ENCODE data around the gene RTTN. TPM values are rescaled to one million over a fixed set of nuclear protein-coding genes. Genes with fewer than 3 reads are reported as not detected.

Gene RTTN
- total and polyA plus RNA-seq, 2 donors from 2014 or later, result 6.3 to 12.3 TPM

DNA sequence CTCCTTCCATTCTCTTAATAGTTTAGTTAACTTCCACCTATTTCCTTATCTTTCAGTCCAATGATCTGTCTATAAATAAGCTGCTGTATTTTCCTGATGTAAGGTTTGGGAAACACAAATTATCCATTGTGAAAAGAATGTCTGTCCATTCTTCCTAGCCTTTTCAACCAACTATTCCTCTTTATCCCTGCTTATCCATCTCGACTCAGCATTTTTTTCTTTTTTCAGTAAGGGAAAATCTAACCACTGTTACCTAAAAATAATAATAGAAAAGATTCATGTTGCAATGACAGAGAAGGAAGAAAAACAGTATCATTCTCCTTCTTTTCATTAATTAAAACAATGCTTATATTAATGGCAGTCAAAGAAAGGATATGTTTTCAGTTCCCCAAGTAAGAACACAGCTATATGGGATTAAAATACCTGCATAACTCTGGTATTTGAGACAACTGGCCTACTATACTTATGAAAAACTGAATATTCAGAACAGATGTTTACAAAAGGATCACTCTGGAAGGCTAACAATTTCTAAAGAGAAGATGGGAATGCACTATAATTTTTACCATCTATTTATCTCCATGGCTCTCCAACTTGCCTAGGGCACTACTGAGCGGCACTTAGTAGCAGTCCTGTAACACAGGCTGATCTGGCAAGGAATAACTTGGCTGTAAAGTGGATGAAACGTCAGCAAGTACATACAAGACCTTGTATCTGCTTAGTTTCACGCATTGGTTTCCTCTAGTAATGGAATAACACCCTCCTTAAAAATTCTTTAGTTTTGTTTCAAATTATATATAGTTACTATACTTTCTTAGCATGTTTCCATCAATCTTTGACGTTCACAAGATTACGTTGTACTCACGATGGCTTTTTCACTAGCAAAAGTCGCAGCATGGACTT is 57.2 kb downstream of the RTTN start:
- H3K36me3 ChIP-seq (ENCODE audit: control insufficient read depth in 2 of 3, insufficient read depth in 3 of 3, low read length in 3 of 3), result peaks cover 2 to 19% (median 9%) of the 10 kb centered on the region in 3 donors
- DNase-seq (no peak), FAIRE-seq (no peak)
- TF ChIP-seq, protein P1, sequence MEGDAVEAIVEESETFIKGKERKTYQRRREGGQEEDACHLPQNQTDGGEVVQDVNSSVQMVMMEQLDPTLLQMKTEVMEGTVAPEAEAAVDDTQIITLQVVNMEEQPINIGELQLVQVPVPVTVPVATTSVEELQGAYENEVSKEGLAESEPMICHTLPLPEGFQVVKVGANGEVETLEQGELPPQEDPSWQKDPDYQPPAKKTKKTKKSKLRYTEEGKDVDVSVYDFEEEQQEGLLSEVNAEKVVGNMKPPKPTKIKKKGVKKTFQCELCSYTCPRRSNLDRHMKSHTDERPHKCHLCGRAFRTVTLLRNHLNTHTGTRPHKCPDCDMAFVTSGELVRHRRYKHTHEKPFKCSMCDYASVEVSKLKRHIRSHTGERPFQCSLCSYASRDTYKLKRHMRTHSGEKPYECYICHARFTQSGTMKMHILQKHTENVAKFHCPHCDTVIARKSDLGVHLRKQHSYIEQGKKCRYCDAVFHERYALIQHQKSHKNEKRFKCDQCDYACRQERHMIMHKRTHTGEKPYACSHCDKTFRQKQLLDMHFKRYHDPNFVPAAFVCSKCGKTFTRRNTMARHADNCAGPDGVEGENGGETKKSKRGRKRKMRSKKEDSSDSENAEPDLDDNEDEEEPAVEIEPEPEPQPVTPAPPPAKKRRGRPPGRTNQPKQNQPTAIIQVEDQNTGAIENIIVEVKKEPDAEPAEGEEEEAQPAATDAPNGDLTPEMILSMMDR (IDR thresholded peaks at IDR 0.05; ENCODE audit: borderline replicate concordance, extremely low read depth, insufficient read depth), result no peak
- H3K4me1 ChIP-seq (ENCODE audit: control insufficient read depth in 2 of 3, insufficient read depth in 2 of 3, low read depth in 1 of 3, low read length in 3 of 3), result no peaks in the 10 kb centered on the region
- no peaks in the 10 kb centered on the region for H3K27me3 ChIP-seq (ENCODE audit: control insufficient read depth, insufficient read depth, low read length)
- no peak overlapping the region for H3K9ac ChIP-seq (ENCODE audit: low read length in 3 of 3)
- no peak overlapping the region for H3K27ac ChIP-seq (ENCODE audit: low read depth in 2 of 2, low read length in 2 of 2)
- no peaks in the 10 kb centered on the region for H3K9me3 ChIP-seq (ENCODE audit: control insufficient read depth in 2 of 3, insufficient read depth in 1 of 3, low read length in 3 of 3)
- H3K4me3 ChIP-seq (ENCODE audit: low read length in 3 of 3), result no peak overlapping the region
- intact Hi-C loops (cut with DNase I), result no loop called here

DNA sequence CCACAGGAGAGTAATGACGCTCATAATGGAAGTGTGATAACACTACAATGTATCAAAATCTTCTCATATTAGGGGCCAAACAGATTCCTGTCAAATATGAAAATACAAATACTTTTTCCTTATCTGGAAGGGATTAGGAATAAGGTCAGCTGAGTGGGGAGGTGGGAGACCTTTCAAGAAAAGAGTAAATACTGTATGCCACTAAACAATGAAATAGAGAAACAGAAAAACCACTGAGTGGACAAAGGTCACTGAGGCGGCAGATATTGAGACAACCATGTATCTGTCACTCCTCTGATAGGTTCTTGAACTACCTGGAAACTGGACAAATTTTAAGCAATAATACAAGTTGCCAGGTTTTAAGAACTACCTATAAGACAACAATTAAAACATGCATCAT is 59.3 kb downstream of the RTTN start:
- H3K4me1 ChIP-seq (ENCODE audit: control insufficient read depth in 2 of 3, insufficient read depth in 2 of 3, low read depth in 1 of 3, low read length in 3 of 3), result no peaks in the 10 kb centered on the region
- TF ChIP-seq, protein P1 (IDR thresholded peaks at IDR 0.05; ENCODE audit: borderline replicate concordance, extremely low read depth, insufficient read depth), result no peak
- no peak overlapping the region for H3K4me3 ChIP-seq (ENCODE audit: low read length in 3 of 3)
- FAIRE-seq (no peak), DNase-seq (no peak)
- no peak overlapping the region for H3K27ac ChIP-seq (ENCODE audit: low read depth in 2 of 2, low read length in 2 of 2)
- peaks cover 2 to 19% (median 9%) of the 10 kb centered on the region in 3 donors for H3K36me3 ChIP-seq (ENCODE audit: control insufficient read depth in 2 of 3, insufficient read depth in 3 of 3, low read length in 3 of 3)
- H3K9ac ChIP-seq (ENCODE audit: low read length in 3 of 3), result no peak overlapping the region
- intact Hi-C loops (cut with DNase I), result no loop called here
- no peaks in the 10 kb centered on the region for H3K27me3 ChIP-seq (ENCODE audit: control insufficient read depth, insufficient read depth, low read length)
- H3K9me3 ChIP-seq (ENCODE audit: control insufficient read depth in 2 of 3, insufficient read depth in 1 of 3, low read length in 3 of 3), result no peaks in the 10 kb centered on the region

DNA sequence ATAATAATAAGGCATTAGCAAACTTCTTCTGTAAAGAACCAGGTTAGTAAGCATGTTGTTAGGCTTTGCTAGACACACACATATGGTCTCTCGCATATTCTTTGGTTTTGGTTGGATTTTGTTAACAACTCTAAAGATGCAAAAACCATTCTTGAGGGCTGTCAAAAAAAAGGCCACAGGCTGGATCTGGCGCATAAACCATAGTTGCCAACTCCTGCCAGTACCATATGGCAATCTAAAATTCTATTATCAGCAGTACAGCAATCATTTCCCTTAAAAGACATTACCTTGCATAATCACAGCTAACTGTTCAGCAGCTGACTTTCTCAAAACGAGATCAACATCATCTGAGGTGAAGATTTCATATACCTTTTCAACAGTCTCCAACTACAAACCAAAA is 63.5 kb downstream of the RTTN start:
- TF ChIP-seq, protein P1 (IDR thresholded peaks at IDR 0.05; ENCODE audit: borderline replicate concordance, extremely low read depth, insufficient read depth), result no peak
- DNase-seq, result no peak
- Histone ChIP-seq H3K4me3 (ENCODE audit: low read length in 3 of 3) (no peak overlapping the region), H3K27me3 (ENCODE audit: control insufficient read depth, insufficient read depth, low read length) (no peaks in the 10 kb centered on the region), H3K27ac (ENCODE audit: low read depth in 2 of 2, low read length in 2 of 2) (no peak overlapping the region), H3K36me3 (ENCODE audit: control insufficient read depth in 2 of 3, insufficient read depth in 3 of 3, low read length in 3 of 3) (peaks cover 0 to 11% (median 4%) of the 10 kb centered on the region in 3 donors), H3K9ac (ENCODE audit: low read length in 3 of 3) (no peak overlapping the region), H3K9me3 (ENCODE audit: control insufficient read depth in 2 of 3, insufficient read depth in 1 of 3, low read length in 3 of 3) (no peaks in the 10 kb centered on the region), H3K4me1 (ENCODE audit: control insufficient read depth in 2 of 3, insufficient read depth in 2 of 3, low read depth in 1 of 3, low read length in 3 of 3) (no peaks in the 10 kb centered on the region)
- no peak for FAIRE-seq
- intact Hi-C loops (cut with DNase I), result no loop called here

Measured in kidney (tissue), 14 donors.